GM23338 (cell line): ENCODE results near the gene LTBP2. TPM values are rescaled to one million over a fixed set of nuclear protein-coding genes. Genes with fewer than 3 reads are reported as not detected.

Experiments
- ATAC-seq: fragments of 200-7000 bp; cut with Tn5 transposase; 3 replicates; pipeline ENCODE4 v1.9.1; 2020
- DNase-seq: peaks from one replicate; pipeline ENCODE4 v3.0.0-alpha.2; 2015; ENCODE audit warnings: low spot score
- H2AFZ ChIP-seq: fragments of 200-600 bp; sonication (generic); 2 replicates; pipeline ENCODE4 v1.8.0; 2016; ENCODE audit warnings: antibody characterized with exemption, mild to moderate bottlenecking, moderate library complexity
- H3F3A ChIP-seq: fragments of 200-600 bp; sonication (generic); replicated peaks from 2 replicates; pipeline ENCODE4 v1.8.0; 2017; ENCODE audit warnings: antibody characterized with exemption, mixed run types, low read depth
- H3K27ac ChIP-seq: fragments of 200-600 bp; sonication (generic); 2 replicates; pipeline ENCODE4 v1.6.1; 2016; ENCODE audit warnings: low read depth
- H3K27me3 ChIP-seq: fragments of 200-600 bp; sonication (generic); 2 replicates; pipeline ENCODE4 v1.8.0; 2016; ENCODE audit warnings: mild to moderate bottlenecking, mixed run types, moderate library complexity; ENCODE audit not compliant: insufficient read depth
- H3K36me3 ChIP-seq: fragments of 200-600 bp; sonication (generic); 2 replicates; pipeline ENCODE4 v1.8.0; 2016; ENCODE audit warnings: mild to moderate bottlenecking; ENCODE audit not compliant: insufficient read depth
- H3K4me1 ChIP-seq: fragments of 200-600 bp; sonication (generic); 2 replicates; pipeline ENCODE4 v1.8.0; 2016; ENCODE audit warnings: mild to moderate bottlenecking, moderate library complexity; ENCODE audit not compliant: insufficient read depth
- H3K4me2 ChIP-seq: fragments of 200-600 bp; sonication (generic); 2 replicates; pipeline ENCODE4 v1.7.1; 2017; ENCODE audit warnings: mixed run types
- H3K4me3 ChIP-seq: fragments of 200-600 bp; sonication (generic); 2 replicates; pipeline ENCODE4 v1.6.1; 2016; ENCODE audit warnings: mixed run types
- H3K79me2 ChIP-seq: fragments of 200-600 bp; sonication (generic); replicated peaks from 2 replicates; pipeline ENCODE4 v1.8.0; 2017; ENCODE audit warnings: mild to moderate bottlenecking; ENCODE audit not compliant: insufficient read depth
- H3K9me2 ChIP-seq: fragments of 200-600 bp; sonication (generic); 2 replicates; pipeline ENCODE4 v1.8.0; 2017; ENCODE audit not compliant: insufficient read depth
- H4K20me1 ChIP-seq: fragments of 200-600 bp; sonication (generic); replicated peaks from 2 replicates; pipeline ENCODE4 v1.8.0; 2017; ENCODE audit warnings: mild to moderate bottlenecking; ENCODE audit not compliant: insufficient read depth
- H3K27ac Mint-ChIP-seq: 2 replicates; pipeline ENCODE4 v1.8.0; 2020; ENCODE audit warnings: inconsistent platforms, mild to moderate bottlenecking, moderate library complexity, mixed read lengths
- H3K27me3 Mint-ChIP-seq: 3 replicates; pipeline ENCODE4 v1.8.0; 2022; ENCODE audit warnings: low read depth, mild to moderate bottlenecking, moderate library complexity, mixed read lengths, inconsistent platforms; ENCODE audit not compliant: insufficient read depth, poor library complexity
- H3K36me3 Mint-ChIP-seq: 3 replicates; pipeline ENCODE4 v1.8.0; 2021; ENCODE audit warnings: low read depth, mild to moderate bottlenecking, inconsistent platforms, moderate library complexity, mixed read lengths
- H3K4me1 Mint-ChIP-seq: 3 replicates; pipeline ENCODE4 v1.8.0; 2020; ENCODE audit warnings: mild to moderate bottlenecking, inconsistent platforms, mixed read lengths
- H3K4me3 Mint-ChIP-seq: 3 replicates; pipeline ENCODE4 v1.8.0; 2021; ENCODE audit warnings: moderate library complexity, mild to moderate bottlenecking, inconsistent platforms, mixed read lengths
- H3K9me3 Mint-ChIP-seq: 3 replicates; pipeline ENCODE4 v1.8.0; 2020; ENCODE audit warnings: moderate library complexity, mild to moderate bottlenecking, inconsistent platforms, mixed read lengths
- CREB1 ChIP-seq: fragments of 250-450 bp; sonication (Bioruptor Pico); IDR thresholded peaks from 2 replicates; pipeline ENCODE4 v1.5.0; 2020; ENCODE audit warnings: low read depth, mild to moderate bottlenecking, moderate library complexity
- EZH2 ChIP-seq: fragments of 200-600 bp; sonication (generic); IDR thresholded peaks from one replicate; pipeline ENCODE4 v1.8.0; 2017; ENCODE audit warnings: antibody characterized with exemption, mild to moderate bottlenecking, low read depth; ENCODE audit not compliant: unreplicated experiment
- EZH2phosphoT487 ChIP-seq: fragments of 200-600 bp; sonication (generic); IDR thresholded peaks from one replicate; pipeline ENCODE4 v1.8.1; 2018; ENCODE audit warnings: antibody characterized with exemption; ENCODE audit not compliant: unreplicated experiment
- JUNB ChIP-seq: IDR thresholded peaks from one replicate; pipeline ENCODE4 v1.6.1; 2016; ENCODE audit warnings: antibody characterized with exemption; ENCODE audit not compliant: unreplicated experiment
- POLR2AphosphoS5 ChIP-seq: IDR thresholded peaks from 2 replicates; pipeline ENCODE4 v1.6.1; 2016; ENCODE audit warnings: antibody characterized with exemption, low read depth
- polyA plus RNA-seq: library from polyadenylated mRNA; unstranded; fragments of >200 nt; fragmentation: Nextera tagmentation; extraction: Ambion mirVana; gene quantifications from 2 replicates; pipeline ENCODE4 v1.2.1, GENCODE V29; 2016
- total RNA-seq: library from RNA; depleted of rRNA; stranded (reverse); fragments of >200 nt; shearing (Covaris generic); gene quantifications from 2 replicates; pipeline ENCODE4 v1.2.3, GENCODE V29; 2014
- TF ChIP-seq, protein P1 (sequence below): IDR thresholded peaks from 2 replicates; pipeline ENCODE4 v1.6.1; 2016; ENCODE audit warnings: antibody characterized with exemption
- TF ChIP-seq, protein P2 (sequence below), 2 experiments: fragments of 200-600 bp in 1 of 2; sonication (generic) in 1 of 2; conservative IDR thresholded peaks; 2 replicates each; pipeline versions ENCODE4 v1.5.1 to v1.6.1; 2016 to 2017; ENCODE audit warnings: antibody characterized with exemption in 2 of 2, low read depth in 2 of 2, mild to moderate bottlenecking in 2 of 2, moderate library complexity in 1 of 2
- TF ChIP-seq, protein P3 (sequence below): fragments of 250-450 bp; sonication (Bioruptor Pico); IDR thresholded peaks from 2 replicates; pipeline ENCODE4 v1.5.0; 2020; ENCODE audit warnings: mild to moderate bottlenecking, moderate library complexity

LTBP2 gene
- total and polyA plus RNA-seq, 2 experiments from 2014 or later: 0.27 to 0.49 TPM

DNA sequence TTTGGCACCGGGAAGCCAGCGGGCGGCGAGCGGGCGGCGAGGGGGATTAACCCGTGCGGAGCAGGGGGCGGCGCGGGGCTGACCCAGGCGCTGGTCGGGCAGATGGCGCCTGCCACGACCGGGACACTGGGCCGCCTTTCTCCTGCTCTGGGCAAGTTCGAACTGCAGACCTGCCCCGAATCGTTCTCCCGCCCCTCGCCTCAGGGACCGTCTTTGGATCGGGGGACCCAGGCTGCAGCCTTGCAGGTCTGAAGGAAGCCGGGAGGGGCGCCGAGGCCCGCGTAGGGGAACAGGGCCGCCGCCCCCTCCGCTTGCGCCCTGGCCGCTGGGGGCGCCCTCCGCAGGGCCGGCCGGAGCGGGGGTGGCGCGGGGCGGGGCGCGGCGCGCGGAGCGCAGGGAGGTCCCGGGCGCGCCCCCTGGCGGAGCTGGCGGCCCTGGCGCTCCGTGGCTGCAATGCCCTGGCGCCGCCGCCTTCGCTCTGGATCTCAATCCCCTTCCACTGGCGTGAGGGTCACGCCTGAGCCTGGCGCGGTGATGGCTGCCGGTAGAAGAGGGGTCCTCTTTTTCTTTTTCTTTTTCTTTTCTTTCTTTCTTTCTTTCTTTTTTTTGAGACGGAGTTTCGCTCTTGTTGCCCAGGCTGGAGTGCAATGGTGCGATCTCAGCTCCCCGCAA, 449 bp upstream of the LTBP2 start (continued):
- TF ChIP-seq, protein P1, sequence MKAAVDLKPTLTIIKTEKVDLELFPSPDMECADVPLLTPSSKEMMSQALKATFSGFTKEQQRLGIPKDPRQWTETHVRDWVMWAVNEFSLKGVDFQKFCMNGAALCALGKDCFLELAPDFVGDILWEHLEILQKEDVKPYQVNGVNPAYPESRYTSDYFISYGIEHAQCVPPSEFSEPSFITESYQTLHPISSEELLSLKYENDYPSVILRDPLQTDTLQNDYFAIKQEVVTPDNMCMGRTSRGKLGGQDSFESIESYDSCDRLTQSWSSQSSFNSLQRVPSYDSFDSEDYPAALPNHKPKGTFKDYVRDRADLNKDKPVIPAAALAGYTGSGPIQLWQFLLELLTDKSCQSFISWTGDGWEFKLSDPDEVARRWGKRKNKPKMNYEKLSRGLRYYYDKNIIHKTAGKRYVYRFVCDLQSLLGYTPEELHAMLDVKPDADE: no peak

DNA sequence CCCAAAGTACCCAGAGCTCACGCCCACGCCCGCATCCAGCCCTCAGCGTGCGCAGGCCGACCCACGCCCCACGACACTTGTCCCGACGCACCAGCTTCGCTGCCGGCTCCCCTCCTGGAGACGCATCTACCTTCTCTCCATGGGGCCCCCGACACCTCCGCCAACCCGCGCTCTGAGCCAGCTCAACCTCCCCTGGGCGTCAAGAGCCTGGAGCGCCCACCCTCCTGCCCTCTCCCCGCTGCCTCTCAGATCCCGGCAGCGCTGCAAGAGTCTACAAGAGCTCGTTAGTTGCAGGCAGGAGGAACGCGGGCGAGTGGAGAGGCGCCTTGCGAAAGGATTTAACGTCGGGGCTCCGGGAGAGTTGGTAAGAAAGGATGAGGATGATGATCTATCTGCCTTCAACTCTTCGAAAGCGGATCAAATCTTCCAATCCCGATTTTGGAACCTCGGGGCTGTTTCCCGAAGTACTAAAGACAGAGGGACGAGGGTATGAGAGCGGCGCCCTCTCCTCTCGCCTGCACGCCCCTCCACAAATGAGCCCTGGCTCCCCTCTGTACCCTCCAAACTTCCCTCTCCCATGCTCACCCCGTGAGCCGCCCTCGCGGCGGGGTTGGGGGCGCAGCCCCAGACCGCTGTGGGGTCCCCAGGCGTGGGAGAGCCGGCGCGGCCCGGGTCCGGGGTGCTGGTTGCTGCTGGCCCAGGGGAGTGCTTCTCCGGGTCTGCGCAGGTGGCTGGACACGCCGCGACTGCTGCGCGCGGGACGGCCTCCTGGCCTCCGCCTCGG, 979 bp downstream of the LTBP2 start:
- Mint-ChIP-seq H3K9me3 (peaks cover 10% of the 10 kb centered on the region; the same call in 2 of the 3 replicates), H3K4me1 (peaks cover 10% of the 10 kb centered on the region), H3K36me3 (peaks cover 4% of the 10 kb centered on the region; the same call in 1 of the 3 replicates), H3K27ac (no peak overlapping the region), H3K27me3 (peaks cover 53% of the 10 kb centered on the region), H3K4me3 (peak overlapping the region; percentile 66)
- Histone ChIP-seq H3K27me3 (peaks cover 38% of the 10 kb centered on the region), H3K27ac (no peak overlapping the region), H3K4me1 (no peaks in the 10 kb centered on the region), H3K4me2 (peak overlapping the region; percentile 95), H3K36me3 (no peaks in the 10 kb centered on the region), H2AFZ (peak overlapping the region; percentile 100), H4K20me1 (no peaks in the 10 kb centered on the region), H3K9me2 (no peaks in the 10 kb centered on the region), H3K4me3 (peak overlapping the region; percentile 76), H3F3A (no peaks in the 10 kb centered on the region; the same call in 1 of the 2 replicates), H3K79me2 (no peaks in the 10 kb centered on the region)
- DNase-seq (peak; percentile 65), ATAC-seq (peak; percentile 25)
- TF ChIP-seq POLR2AphosphoS5: no peak
- TF ChIP-seq, protein P2, sequence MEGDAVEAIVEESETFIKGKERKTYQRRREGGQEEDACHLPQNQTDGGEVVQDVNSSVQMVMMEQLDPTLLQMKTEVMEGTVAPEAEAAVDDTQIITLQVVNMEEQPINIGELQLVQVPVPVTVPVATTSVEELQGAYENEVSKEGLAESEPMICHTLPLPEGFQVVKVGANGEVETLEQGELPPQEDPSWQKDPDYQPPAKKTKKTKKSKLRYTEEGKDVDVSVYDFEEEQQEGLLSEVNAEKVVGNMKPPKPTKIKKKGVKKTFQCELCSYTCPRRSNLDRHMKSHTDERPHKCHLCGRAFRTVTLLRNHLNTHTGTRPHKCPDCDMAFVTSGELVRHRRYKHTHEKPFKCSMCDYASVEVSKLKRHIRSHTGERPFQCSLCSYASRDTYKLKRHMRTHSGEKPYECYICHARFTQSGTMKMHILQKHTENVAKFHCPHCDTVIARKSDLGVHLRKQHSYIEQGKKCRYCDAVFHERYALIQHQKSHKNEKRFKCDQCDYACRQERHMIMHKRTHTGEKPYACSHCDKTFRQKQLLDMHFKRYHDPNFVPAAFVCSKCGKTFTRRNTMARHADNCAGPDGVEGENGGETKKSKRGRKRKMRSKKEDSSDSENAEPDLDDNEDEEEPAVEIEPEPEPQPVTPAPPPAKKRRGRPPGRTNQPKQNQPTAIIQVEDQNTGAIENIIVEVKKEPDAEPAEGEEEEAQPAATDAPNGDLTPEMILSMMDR (conservative IDR thresholded peaks at IDR 0.05; ENCODE audit: low read depth in 2 of 2): no peak
- TF ChIP-seq, protein P3, sequence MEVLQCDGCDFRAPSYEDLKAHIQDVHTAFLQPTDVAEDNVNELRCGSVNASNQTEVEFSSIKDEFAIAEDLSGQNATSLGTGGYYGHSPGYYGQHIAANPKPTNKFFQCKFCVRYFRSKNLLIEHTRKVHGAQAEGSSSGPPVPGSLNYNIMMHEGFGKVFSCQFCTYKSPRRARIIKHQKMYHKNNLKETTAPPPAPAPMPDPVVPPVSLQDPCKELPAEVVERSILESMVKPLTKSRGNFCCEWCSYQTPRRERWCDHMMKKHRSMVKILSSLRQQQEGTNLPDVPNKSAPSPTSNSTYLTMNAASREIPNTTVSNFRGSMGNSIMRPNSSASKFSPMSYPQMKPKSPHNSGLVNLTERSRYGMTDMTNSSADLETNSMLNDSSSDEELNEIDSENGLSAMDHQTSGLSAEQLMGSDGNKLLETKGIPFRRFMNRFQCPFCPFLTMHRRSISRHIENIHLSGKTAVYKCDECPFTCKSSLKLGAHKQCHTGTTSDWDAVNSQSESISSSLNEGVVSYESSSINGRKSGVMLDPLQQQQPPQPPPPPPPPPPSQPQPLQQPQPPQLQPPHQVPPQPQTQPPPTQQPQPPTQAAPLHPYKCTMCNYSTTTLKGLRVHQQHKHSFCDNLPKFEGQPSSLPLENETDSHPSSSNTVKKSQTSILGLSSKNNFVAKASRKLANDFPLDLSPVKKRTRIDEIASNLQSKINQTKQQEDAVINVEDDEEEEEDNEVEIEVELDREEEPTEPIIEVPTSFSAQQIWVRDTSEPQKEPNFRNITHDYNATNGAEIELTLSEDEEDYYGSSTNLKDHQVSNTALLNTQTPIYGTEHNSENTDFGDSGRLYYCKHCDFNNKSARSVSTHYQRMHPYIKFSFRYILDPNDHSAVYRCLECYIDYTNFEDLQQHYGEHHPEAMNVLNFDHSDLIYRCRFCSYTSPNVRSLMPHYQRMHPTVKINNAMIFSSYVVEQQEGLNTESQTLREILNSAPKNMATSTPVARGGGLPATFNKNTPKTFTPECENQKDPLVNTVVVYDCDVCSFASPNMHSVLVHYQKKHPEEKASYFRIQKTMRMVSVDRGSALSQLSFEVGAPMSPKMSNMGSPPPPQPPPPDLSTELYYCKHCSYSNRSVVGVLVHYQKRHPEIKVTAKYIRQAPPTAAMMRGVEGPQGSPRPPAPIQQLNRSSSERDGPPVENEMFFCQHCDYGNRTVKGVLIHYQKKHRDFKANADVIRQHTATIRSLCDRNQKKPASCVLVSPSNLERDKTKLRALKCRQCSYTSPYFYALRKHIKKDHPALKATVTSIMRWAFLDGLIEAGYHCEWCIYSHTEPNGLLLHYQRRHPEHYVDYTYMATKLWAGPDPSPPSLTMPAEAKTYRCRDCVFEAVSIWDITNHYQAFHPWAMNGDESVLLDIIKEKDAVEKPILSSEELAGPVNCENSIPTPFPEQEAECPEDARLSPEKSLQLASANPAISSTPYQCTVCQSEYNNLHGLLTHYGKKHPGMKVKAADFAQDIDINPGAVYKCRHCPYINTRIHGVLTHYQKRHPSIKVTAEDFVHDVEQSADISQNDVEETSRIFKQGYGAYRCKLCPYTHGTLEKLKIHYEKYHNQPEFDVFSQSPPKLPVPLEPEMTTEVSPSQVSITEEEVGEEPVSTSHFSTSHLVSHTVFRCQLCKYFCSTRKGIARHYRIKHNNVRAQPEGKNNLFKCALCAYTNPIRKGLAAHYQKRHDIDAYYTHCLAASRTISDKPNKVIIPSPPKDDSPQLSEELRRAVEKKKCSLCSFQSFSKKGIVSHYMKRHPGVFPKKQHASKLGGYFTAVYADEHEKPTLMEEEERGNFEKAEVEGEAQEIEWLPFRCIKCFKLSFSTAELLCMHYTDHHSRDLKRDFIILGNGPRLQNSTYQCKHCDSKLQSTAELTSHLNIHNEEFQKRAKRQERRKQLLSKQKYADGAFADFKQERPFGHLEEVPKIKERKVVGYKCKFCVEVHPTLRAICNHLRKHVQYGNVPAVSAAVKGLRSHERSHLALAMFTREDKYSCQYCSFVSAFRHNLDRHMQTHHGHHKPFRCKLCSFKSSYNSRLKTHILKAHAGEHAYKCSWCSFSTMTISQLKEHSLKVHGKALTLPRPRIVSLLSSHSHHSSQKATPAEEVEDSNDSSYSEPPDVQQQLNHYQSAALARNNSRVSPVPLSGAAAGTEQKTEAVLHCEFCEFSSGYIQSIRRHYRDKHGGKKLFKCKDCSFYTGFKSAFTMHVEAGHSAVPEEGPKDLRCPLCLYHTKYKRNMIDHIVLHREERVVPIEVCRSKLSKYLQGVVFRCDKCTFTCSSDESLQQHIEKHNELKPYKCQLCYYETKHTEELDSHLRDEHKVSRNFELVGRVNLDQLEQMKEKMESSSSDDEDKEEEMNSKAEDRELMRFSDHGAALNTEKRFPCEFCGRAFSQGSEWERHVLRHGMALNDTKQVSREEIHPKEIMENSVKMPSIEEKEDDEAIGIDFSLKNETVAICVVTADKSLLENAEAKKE (CRISPR knock-in tag): no peak
- peak; percentile 94 for TF ChIP-seq EZH2
- no peak for TF ChIP-seq JUNB
- TF ChIP-seq, protein P1: no peak
- TF ChIP-seq EZH2phosphoT487: peak; percentile 64
- TF ChIP-seq CREB1 (CRISPR knock-in tag): no peak
